GM19468 (cell line): ENCODE results near the gene ELK4.
"Not testable (repeated sequence)": the region's sequence is repeated elsewhere in the genome, so short reads cannot be mapped to it uniquely, and the experiment has no call there.

Experiments
- ATAC-seq: cut with Tn5 transposase; IDR thresholded peaks from one replicate; pipeline ENCODE4 v1.9.1; 2021; ENCODE audit warnings: mild to moderate bottlenecking, moderate library complexity, moderate number of reproducible peaks; ENCODE audit not compliant: unreplicated experiment; ENCODE audit errors: extremely low read depth

ELK4 gene

DNA sequence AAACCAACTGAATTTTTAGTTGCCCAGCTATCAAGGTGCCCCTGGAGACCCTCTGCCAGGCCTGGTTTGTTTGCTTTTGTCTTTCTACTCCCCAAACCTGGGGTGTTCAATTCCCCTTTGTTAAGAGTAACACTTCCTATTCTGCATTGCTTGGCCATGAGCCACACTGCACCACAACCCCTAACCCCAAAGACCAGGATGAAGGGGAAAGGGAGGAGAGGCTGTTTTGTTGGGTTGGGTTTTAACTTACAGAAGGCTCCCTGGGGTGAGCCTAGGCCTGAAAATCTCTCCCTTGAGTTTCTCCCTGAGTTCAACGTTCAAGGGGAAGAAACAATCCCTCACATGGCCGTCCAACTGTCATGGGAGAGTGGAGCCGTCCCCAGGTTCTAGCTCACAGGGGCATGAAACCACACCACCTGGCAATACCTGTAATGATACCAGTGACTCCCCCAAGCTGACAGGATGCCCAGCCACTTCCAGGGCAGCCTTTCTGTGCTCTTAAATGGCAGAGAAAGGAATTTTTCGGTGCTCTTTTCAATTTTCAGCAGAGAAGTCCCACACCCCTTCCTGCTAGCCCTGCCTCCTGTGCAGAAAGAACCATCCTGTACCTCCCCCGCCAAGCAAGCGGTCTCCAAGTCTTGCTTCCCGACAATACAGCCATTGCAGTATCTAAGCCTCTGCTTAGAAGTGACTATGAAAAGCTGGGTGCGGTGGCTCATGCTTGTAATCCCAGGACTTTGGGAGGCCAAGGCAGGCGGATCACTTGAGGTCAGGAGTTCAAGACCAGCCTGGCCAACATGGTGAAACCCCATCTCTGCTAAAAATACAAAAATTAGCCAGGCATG, 33.6 kb upstream of the ELK4 start:
- ATAC-seq: no peak

DNA sequence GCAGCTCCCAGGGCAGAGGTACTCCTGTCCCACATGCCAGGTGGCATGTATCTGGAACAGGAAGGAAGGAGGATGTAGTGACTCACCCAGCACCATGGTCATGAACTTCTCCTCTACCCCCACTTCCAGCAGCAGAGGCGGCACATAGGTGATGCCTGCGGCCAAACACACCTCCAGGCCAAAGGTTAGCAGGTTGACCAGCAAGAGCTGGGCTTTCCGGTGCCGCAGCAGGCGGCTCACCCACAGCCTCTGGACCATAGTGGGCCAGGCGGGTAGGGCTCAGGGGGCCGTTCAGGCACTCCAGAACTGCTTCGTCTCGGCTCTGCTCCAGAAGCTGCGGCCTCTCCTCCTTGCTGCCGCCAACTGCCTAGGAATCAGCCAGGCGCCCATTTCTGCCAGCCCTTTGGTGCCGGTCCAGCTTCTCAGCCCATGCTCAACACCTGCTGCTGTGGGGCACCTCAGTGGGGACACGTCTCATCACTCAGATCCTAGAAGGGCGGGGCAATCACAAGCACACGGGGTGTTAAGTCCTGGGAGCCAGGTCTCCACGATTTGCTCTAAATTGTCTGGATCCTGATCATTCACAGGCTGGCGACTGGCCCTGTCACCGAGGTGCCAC, 32.7 kb upstream of the ELK4 start:
- ATAC-seq: no peak

DNA sequence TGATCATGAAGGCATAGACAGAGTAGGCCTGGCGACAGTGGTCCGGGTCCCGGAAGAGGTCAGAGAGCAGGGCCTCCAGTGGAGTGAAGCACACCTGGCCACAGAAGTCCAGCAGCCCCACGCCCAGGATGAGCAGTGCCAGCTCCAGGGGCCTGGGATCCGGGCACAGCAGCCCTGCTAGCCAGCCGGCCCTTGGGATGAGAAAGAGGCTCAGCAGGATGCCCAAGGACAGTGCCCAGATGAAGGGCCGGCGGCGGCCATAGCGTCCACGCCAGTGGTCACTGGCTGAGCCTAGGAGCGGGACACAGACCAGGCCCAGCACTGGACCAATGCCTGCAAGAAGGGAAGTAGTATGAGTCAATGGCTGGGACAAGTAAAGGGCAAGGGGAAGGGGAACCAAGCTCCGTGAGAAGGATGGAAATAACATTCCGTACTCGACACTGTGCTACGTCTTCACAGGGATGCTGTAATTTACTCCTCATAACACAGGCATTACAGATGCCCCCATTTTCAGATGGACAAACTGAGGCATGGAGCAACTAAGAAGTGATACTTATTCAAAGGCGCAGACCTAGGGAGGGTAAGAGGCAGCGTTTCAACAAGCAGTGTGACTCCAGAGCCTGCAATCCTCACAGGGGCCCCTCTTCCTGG, 31.6 kb upstream of the ELK4 start:
- ATAC-seq: no peak

DNA sequence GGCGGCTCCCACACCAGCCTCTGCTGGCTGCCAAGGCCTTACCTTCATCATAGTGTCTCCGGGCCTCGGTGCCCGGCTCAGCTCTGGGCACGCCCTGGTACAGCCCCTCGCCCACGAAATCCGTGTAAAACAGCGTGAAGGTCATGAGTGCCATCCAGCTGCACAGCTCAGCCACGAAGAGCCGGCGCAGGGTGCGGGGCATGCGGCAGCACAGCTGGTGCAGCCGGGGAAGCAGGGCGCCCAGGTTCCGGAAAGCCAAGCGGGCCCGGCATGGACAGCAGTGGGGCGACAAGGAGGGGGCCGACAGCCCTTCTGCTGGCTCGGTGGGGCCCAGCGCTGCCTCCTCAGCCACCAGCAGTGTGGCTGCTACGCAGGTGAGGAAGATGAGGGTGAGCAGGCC, 31.0 kb upstream of the ELK4 start:
- ATAC-seq: no peak

DNA sequence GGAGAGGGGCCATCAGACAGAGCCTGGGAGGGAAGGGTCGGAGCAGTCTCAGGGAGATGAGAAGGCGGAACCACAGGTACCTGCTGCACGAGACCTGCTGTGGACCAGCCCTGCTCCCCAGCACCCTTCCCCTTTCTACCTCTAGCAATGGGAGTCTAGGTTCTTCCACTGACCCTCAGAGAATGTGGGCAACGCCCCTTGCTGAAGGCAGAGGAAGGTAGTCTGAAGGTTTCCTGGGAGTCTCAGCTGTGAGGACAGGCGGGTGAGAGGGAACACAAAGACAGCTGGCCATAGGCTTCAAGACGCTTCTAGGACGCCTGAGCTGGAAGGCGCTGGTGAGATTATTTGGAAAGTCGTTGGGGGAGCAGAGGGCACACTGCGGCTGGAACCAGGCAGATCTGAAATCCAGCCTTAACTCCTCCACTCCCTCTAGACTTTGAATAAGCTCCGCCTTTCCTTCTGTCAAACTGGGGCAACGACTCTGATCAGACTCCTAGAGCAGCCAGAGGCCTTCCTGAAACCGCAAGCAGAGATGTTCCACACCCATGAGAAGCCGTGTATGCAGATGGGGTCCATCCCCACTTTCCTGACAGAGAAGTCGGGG, 30.4 kb upstream of the ELK4 start:
- no peak for ATAC-seq

DNA sequence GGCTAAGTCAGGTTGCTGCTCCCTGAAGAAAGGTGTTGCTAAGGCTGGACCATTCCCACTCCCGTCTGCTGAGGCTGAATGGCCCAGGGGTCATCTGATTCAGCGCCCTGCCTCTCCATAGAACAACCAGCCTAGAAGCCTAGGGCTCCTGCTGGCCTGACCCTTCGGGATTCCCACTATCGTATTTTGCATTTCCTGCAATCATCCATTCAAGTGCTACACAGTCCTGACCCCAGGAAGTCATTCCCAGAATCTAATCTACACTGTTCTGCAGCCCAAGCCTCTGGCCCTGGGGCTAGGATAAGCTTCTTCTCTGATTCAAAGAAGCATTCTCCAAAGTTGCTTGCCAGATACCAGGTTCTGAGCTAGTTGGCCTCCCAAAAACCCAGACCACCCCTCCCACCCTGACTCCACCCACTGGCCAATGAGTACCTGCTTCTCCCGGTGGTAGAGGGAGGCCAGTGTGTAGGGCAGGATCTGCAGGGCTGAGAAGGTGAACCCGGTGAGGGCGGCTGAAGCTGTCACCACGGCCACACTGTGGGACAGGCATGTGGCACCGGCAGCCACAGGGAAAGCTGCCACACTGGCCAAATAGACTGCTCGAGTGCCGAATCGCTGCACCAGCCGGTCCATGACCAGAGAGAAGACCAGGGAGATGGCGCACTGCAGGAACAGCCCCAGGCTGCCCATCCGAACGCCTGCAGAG, 29.8 kb upstream of the ELK4 start:
- ATAC-seq: no peak

DNA sequence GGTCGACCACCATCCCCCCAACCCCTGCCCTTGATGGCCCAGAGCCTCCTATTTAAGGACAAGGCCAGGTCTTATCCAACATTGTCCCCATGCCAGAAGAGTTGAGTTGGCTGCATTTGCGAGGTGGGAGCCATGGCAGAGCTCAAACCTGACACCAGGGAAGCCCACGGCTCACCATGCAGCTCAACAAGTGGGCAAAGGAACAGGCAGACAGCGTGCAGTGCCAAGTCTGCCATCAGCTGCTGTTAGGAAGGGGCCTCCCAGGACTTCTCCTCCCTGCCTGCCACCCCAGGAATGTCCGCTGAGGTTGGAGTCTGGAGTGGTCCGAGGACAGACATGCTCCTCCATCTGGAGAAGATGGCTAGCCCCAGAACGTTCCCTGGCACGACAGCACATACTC, 28.6 kb upstream of the ELK4 start:
- no peak for ATAC-seq

DNA sequence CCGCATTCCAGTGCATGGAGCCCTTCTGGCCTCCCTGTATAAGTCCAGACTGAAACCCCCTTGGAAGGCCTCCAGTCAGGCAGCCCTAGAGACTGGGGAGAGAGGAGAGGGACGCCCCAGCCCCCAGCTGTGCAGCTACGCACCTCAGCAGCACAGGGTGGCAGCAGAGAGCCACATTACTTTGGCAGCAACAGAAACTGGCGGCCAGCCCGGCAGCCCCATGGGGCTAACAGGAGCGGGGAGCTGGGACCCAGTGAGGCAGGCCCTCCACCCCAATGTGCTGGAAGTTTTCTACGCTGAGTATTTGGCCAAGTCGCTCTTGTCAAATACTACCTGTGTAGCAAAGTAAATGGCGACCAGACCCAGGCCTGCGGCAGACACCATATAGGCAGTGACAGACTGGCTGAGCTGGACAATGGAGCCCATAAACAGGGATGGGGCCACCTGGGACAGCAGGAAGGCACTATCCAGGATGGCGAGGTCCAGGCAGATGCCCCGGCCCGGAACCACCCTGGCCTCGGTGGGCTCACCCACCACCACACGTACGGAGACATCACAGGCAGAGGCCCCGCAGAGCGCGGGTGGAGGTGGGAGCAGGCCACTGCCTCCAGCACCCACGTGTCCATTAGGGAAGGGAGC, 27.3 kb upstream of the ELK4 start:
- peak; percentile 22 for ATAC-seq

DNA sequence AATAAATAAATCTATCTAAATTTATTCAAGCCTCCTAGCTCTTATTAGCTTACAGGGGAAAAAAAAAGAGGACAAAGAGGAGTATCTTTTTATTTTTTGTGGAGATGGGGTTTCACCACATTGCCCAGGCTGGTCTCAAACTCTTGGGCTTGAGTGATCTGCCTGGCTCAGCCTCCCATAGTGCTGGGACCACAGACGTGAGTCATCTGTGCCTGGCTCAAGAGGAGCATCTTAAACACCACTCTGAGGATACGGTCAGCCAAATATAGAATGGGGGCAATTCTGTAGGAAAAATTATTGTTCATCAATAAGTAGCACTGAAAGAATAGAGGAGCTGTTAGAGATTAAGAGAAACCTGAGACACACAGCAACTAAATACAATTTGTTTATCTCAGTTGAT, 24.4 kb upstream of the ELK4 start:
- ATAC-seq: no peak

DNA sequence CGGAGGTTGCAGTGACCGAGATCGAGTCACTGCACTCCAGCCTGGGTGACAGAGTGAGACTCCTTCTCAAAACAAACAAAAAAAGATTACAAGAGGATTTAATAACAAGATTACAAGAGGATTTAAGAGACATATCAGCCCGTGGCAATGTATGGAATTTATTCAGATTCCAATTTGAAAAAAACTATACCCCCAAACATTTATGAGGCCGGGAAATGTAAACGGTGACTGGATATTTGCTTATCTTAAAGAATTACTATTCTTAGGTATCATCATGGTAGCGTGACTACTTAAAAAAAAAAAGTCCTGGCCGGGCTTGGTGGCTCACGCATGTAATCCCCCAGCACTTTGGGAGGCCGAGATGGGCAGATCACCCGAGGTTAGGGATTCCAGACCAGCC, 21.2 kb upstream of the ELK4 start:
- no peak for ATAC-seq

DNA sequence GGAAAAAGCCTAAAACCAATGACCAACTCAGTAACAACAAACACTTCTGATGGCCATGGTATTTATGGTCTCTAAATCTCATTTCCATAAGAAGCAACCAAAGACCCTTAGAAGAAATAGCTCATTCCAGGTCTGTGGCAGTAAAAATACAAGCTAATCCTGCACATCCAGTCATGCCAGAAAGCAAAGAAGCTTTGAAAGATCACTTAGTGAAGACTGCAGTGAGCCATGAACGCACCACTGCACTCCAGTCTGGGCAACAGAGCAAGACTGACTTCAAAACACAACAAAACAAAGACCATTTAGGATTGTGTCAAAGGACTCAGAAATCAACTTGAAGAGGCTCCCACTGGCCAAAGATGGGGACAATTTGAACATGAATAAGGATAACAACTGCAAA, 18.4 kb upstream of the ELK4 start:
- no peak for ATAC-seq

DNA sequence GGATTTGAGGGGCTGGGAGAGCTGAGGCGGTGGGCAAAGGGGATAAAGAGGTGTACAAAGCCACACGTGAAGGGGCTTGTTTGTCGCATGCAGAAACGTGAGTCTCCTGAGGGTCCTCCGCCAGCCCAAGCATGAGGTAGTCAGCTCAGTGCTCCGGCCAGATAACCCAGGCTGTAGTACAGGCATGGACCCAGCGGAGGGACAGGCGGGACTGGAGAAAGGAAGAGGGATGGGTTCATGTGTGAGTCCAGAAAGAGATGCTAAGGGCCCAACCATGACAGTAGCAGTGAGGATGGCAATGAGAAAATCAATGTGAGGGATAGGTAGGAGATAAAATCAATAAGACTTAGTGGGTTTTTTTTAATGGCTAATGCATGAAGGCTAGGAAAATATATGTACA, 13.7 kb upstream of the ELK4 start:
- no peak for ATAC-seq

DNA sequence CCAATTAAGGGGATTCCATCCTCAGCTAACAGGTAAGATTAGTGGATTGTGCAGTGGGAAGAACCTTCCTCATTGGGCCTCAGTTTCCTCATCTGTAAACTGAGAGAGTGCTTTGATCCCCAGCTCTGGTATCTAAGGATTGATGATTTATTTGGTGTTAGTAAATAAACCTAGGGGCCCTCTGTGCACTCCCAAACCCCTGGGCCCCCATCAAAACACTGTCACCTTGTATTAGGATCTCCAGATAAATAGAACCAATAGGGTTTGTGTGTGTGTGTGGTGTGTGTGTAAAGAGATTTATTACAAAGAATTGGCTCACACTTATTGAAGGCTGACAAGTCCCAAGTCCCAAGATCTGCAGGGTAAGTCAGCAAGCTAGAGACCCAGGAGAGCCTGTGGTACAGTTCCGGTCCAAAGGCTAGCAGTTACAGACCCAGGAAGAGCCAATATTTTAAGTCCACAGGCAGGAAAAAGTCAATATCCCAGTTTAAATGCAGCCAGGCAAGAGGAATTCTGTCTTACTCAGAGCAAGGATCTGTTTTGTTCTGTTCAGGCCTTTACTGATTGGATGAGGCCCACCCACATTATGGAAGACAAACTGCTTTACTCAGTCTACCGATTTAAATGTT, 11.0 kb upstream of the ELK4 start:
- no peak for ATAC-seq

DNA sequence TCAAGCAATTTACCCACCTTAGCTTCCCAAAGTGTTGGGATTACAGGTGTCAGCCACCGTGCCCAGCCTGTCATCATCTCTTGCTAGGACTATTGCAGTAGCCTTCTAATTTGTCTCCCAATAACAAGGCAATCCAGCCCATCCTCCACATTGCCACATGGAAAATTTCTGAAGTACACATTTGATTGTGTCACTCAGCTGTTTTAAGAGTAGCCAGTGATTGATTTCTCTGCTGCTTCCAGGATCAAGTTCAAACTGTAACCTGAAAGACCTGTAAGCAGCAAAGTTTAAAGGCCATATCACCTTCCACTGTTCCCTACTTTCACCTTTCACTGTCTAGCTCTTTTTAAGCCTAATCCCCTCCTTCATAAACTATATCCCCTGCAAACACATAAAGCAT, 7.8 kb upstream of the ELK4 start:
- no peak for ATAC-seq

DNA sequence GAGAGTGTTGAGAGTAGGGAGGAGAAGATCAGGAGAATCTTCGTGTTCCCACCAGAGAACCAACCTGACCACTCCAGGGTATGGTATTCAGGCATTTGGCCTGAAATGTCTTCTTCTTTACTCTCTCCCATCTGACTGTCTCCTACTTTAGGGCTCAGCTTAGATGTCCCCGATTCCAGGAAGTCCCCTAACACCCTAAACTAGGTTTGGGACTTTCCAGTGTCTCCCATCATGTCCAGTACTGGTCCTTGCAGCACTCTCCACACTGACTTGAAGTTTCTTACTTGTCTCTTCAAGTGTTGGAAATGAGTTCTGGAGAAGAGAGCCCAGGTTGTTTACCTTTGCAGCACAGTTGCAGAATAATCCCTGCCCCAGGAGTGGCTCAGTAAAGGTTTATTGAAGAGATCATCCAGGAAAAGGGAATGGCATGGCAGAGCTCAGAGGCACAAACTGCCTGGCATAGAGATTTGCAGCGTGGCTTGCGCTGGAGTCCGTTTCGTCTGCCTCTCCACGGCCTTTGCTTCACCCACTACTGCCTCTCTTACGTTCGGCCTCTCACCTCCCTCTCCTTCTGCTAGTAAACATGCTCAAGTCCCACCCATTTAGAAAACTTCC, 6.2 kb upstream of the ELK4 start:
- no peak for ATAC-seq

DNA sequence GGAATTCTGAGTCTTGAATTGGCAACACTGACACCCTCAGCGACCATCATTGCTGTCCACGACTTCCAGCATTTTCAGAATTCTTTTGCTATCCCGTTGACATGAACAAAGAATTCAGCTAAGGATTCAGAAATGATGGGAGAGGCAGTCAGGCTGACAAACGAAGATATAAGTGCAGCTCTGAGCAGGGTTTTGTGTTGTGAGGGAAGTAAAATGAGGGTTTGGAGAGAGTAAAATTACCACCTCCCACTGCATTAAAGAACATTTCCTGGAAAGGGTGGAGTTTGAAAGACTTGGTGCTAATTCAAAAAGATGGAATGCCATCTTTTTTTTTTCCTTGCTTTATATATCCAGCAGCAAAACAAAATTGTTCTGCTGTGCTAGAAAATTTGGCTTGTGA, 4.9 kb upstream of the ELK4 start:
- ATAC-seq: no peak

DNA sequence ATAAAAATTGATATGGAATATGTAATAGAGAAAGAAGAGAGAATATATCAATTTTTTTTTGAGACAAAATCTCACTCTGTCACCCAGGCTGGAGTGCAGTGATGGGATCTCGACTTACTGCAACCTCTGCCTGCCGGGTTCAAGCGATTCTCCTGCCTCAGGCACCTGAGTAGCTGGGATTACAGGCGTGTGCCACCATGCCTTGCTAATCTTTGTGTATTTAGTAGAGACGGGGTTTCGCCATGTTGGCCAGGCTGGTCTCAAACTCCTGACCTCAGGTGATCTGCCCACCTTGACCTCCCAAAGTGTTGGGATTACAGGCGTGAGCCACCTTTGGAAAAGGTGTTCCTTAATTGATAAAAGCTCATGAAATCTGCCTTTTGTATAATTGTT, 4.3 kb upstream of the ELK4 start:
- not testable (repeated sequence) for ATAC-seq

DNA sequence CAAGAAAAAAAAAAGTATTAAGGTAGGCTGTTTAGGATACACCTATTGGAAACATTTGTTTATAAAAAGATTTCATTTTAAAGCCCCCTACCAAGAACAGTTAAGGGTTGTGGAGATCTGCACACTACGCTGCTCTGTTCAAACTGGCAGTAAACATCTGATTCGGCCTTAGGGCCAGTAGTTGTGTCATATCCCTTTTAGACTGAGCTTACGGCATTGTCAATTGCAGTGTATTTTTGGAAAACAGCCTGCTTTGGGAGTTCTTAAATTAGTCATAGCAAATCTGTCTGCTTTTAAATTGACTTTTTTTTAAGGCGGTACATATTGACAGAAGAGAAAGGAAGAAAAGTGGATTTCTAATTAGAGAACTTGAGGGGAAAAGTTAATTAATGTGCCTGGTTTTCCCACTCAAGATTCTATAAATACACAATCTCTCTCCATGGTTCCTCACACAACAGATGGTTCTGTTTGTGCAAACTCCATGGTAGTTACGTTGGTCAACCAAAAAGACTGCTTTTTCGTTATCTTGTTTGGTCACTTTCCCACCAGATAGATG, 1.7 kb upstream of the ELK4 start:
- no peak for ATAC-seq

DNA sequence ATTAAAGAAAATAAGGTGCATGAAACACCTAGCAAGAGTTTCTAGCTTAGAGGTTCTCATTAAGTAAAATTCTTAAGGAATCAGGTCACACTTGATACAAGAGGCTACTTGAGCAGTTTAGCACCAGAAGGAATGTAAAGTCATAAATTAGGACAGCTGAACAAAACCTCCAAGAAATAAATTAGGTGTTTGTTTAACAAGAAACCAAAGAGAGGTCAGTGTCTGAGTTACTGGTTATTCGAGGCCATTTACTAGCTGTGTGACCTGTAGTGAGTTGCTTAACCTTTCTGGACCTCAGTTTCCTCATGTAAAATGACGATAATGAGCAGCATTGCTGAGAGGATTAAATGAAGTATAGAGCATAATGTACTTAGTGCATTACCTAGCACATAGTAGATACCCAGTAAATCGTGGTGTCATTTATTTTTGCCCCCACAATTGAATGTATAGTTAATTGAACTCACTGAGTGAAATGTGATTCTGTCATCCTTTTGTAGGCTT, 908 bp upstream of the ELK4 start:
- no peak for ATAC-seq
